A673 (cell line): ENCODE measurements around the gene ATPAF1. TPM values are rescaled to one million over a fixed set of nuclear protein-coding genes. Genes with fewer than 3 reads are reported as not detected.
A peak's percentile ranks its signal among the peaks of the same experiment; 100 is the strongest.

ENCODE experiments used
- BruUV-seq: library from RNA; stranded (reverse); fragments of 400-500 nt; replicated peaks from 2 replicates; lab custom pipeline; 2021; lab: Mats Ljungman, UMichigan
- CTCF ChIA-PET: fragments of 300-600 bp; sonication (Branson Sonifier 250); formaldehyde crosslinking; loops from one replicate; lab custom pipeline; 2022; ENCODE audit warnings: antibody characterized with exemption; lab: Charles Lee
- POLR2A ChIA-PET: fragments of 300-600 bp; sonication (Branson Sonifier 250); formaldehyde crosslinking; loops from one replicate; lab custom pipeline; 2022; ENCODE audit warnings: antibody characterized with exemption; ENCODE audit not compliant: low non-redundant PET; lab: Charles Lee
- DNase-seq: peaks from one replicate; pipeline ENCODE4 v3.0.0-alpha.2; 2015; ENCODE audit warnings: low spot score
- H3K27ac ChIP-seq: fragments of 200-600 bp; sonication (generic); 2 replicates; pipeline ENCODE4 v1.5.1; 2016; ENCODE audit warnings: mixed run types, low read depth, mild to moderate bottlenecking, mixed read lengths, antibody characterized with exemption, low read length; ENCODE audit not compliant: poor library complexity, severe bottlenecking
- H3K27me3 ChIP-seq: fragments of 200-600 bp; sonication (generic); replicated peaks from 2 replicates; pipeline ENCODE4 v1.6.1; 2017; ENCODE audit warnings: mixed run types, low read depth, mild to moderate bottlenecking, mixed read lengths, antibody characterized with exemption, low read length; ENCODE audit not compliant: insufficient read depth, poor library complexity
- H3K36me3 ChIP-seq: fragments of 200-600 bp; sonication (generic); 2 replicates; pipeline ENCODE4 v1.6.1; 2016; ENCODE audit warnings: mixed run types, mild to moderate bottlenecking, mixed read lengths, antibody characterized with exemption, low read length; ENCODE audit not compliant: insufficient read depth, poor library complexity, severe bottlenecking
- H3K4me1 ChIP-seq: fragments of 200-600 bp; sonication (generic); 2 replicates; pipeline ENCODE4 v1.6.1; 2017; ENCODE audit warnings: mixed run types, mild to moderate bottlenecking, mixed read lengths, antibody characterized with exemption, low read length; ENCODE audit not compliant: insufficient read depth, poor library complexity, severe bottlenecking
- H3K4me3 ChIP-seq: fragments of 200-600 bp; sonication (generic); 2 replicates; pipeline ENCODE4 v1.5.1; 2016; ENCODE audit warnings: low read depth, mixed run types, mild to moderate bottlenecking, mixed read lengths, low read length; ENCODE audit not compliant: poor library complexity, severe bottlenecking
- H3K9me3 ChIP-seq: fragments of 200-600 bp; sonication (generic); 2 replicates; pipeline ENCODE4 v1.6.1; 2016; ENCODE audit warnings: mixed run types, low read depth, mild to moderate bottlenecking, mixed read lengths, antibody characterized with exemption, low read length; ENCODE audit not compliant: poor library complexity, severe bottlenecking
- CTCF ChIP-seq: fragments of 300-800, 200-600 bp; sonication (generic); conservative IDR thresholded peaks from 2 replicates; pipeline ENCODE4 v1.5.1; 2017; ENCODE audit warnings: low read depth, mild to moderate bottlenecking, antibody characterized with exemption, low read length, moderate library complexity, mixed read lengths
- EZH2 ChIP-seq: fragments of 200-600 bp; sonication (generic); IDR thresholded peaks from 2 replicates; pipeline ENCODE4 v1.6.1; 2017; ENCODE audit warnings: borderline replicate concordance, low read depth, mild to moderate bottlenecking, mixed read lengths, antibody characterized with exemption, low read length; ENCODE audit not compliant: poor library complexity, severe bottlenecking
- intact Hi-C: fragments of 100-400 bp; cut with micrococcal nuclease; formaldehyde crosslinking; loops from one replicate; pipeline ENCODE4 v1.10.0; 2022; ENCODE audit not compliant: unreplicated experiment
- total RNA-seq: library from RNA; stranded (reverse); gene quantifications from 2 replicates; pipeline ENCODE4 v1.2.3, GENCODE V29; 2021

Gene ATPAF1
- total RNA-seq, 1 experiment from 2014 or later: 41.7 TPM

- no peak overlapping the region for H3K27ac ChIP-seq
- H3K9me3 ChIP-seq: no peaks in the 10 kb centered on the region
- TF ChIP-seq CTCF (no peak), EZH2 (no peak)
- no peak for DNase-seq
- H3K4me3 ChIP-seq: no peak overlapping the region
- POLR2A ChIA-PET: no interaction called here
- H3K4me1 ChIP-seq: no peaks in the 10 kb centered on the region
- CTCF ChIA-PET: no interaction called here
- no peaks in the 10 kb centered on the region for H3K27me3 ChIP-seq
- BruUV-seq: TSS peak; percentile 58
- intact Hi-C loops: no loop called here
- H3K36me3 ChIP-seq: peaks cover 7% of the 10 kb centered on the region
Observed at GRCh38 chr1:46635205-46635604, 33.0 kb downstream of the ATPAF1 start.

GRCh38 chr1:46630719-46631118 lies 37.4 kb downstream of the ATPAF1 start:
- intact Hi-C loops: no loop called here
- POLR2A ChIA-PET: interaction anchor here (0.6 kb wide), 1 partner anchor 22 kb away, joined by 3 read pairs; no protein-coding TSS in a partner anchor
- peaks cover 7% of the 10 kb centered on the region for H3K36me3 ChIP-seq
- DNase-seq: no peak
- no peak for TF ChIP-seq CTCF
- TF ChIP-seq EZH2: no peak
- H3K27ac ChIP-seq: no peak overlapping the region
- BruUV-seq: no TSS peak
- H3K27me3 ChIP-seq: no peaks in the 10 kb centered on the region
- no peak overlapping the region for H3K4me3 ChIP-seq
- no peaks in the 10 kb centered on the region for H3K4me1 ChIP-seq
- H3K9me3 ChIP-seq: no peaks in the 10 kb centered on the region
- CTCF ChIA-PET: no interaction called here

- H3K27ac ChIP-seq: no peak overlapping the region
- no peak overlapping the region for H3K4me3 ChIP-seq
- BruUV-seq: no TSS peak
- no peaks in the 10 kb centered on the region for H3K9me3 ChIP-seq
- CTCF ChIA-PET: interaction anchor here (1.0 kb wide), 1 partner anchor 91 kb away, joined by 3 read pairs; no protein-coding TSS in a partner anchor
- H3K27me3 ChIP-seq: no peaks in the 10 kb centered on the region
- intact Hi-C loops: loop anchor here (2.0 kb wide), 1 partner anchor 101 kb away; no protein-coding TSS in a partner anchor
- no peak for TF ChIP-seq EZH2
- no peak for TF ChIP-seq CTCF
- DNase-seq: no peak
- peaks cover 4% of the 10 kb centered on the region for H3K4me1 ChIP-seq
- no peaks in the 10 kb centered on the region for H3K36me3 ChIP-seq
- POLR2A ChIA-PET: no interaction called here
Observed at GRCh38 chr1:46623743-46624644, 44.2 kb downstream of the ATPAF1 start.
